Upper lobe of right lung (tissue), 1 donor: ENCODE measurements around the gene ATAD3C. TPM values are rescaled to one million over a fixed set of nuclear protein-coding genes. Genes with fewer than 3 reads are reported as not detected.

Source experiments
- ATAC-seq: fragments of 200-7000 bp; cut with Tn5 transposase; one replicate; pipeline ENCODE4 v1.9.1; 2020; ENCODE audit warnings: mild to moderate bottlenecking, moderate library complexity
- DNase-seq: peaks from one replicate; pipeline ENCODE4 v3.0.0-alpha.2; 2020
- H3K27ac ChIP-seq: fragments of 200-600 bp; one replicate; pipeline ENCODE4 v1.8.0; 2022
- H3K27me3 ChIP-seq: fragments of 200-600 bp; one replicate; pipeline ENCODE4 v1.8.0; 2022; ENCODE audit warnings: mild to moderate bottlenecking
- H3K36me3 ChIP-seq: fragments of 200-600 bp; one replicate; pipeline ENCODE4 v1.8.0; 2022
- H3K4me1 ChIP-seq: fragments of 200-600 bp; one replicate; pipeline ENCODE4 v1.8.0; 2022
- H3K4me3 ChIP-seq: fragments of 200-600 bp; one replicate; pipeline ENCODE4 v1.8.0; 2022; ENCODE audit warnings: mild to moderate bottlenecking
- H3K9me3 ChIP-seq: fragments of 200-600 bp; one replicate; pipeline ENCODE4 v1.8.0; 2022
- intact Hi-C: fragments of 100-400 bp; cut with DNase I; formaldehyde crosslinking; loops from one replicate; pipeline ENCODE4 v1.11.0; 2022
- total RNA-seq: library from RNA; stranded (reverse); fragmentation: NEBNext Ultra II Directional; extraction: Animal tissue kit (Norgen Biotek cat#: 25700); gene quantifications from one replicate; pipeline ENCODE4 v1.2.1, GENCODE V29; 2021
- TF ChIP-seq, protein P1 (sequence below): fragments of 200-600 bp; IDR thresholded peaks from one replicate; pipeline ENCODE4 v1.8.0; 2022; ENCODE audit warnings: antibody characterized with exemption
- donor health status: DM: no; HTN: yes; CAD: no; lungs with severe emphysema.

The ATAD3C gene
- total RNA-seq, 1 donor from 2014 or later: 10.4 TPM

DNA sequence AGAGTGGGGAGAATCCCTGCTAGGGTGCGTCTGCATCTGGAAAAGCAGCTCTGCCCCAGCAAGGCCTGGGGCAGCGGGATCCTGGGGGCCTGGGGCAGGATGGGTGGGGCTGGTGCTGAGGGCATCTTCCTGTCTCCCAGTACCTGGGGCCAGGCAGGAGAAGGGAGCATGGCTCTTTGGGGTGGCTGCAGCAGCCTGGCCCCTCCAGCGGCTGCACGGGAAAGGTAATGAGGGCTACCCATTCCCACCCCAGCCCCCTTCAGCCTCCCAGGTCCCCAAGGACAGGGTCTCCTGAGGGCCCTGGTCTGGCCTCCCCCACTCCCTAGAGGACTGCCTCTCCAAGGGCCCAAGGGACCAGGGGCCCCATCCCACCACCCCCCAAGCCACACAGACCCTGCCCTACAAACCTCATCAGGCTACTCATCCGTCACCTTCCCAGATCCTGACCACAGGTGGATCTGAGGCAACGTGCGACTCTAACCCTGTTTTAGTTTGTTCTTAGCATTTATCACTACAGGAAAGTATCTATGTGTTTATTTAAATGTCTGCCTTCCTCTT is 27.5 kb upstream of the ATAD3C start:
- DNase-seq (no peak), ATAC-seq (no peak)
- intact Hi-C loops: no loop called here
- H3K4me3 ChIP-seq: no peak overlapping the region
- H3K9me3 ChIP-seq: no peaks in the 10 kb centered on the region
- peak overlapping the region; percentile 81 for H3K27ac ChIP-seq
- H3K27me3 ChIP-seq: no peaks in the 10 kb centered on the region
- no peaks in the 10 kb centered on the region for H3K36me3 ChIP-seq
- TF ChIP-seq, protein P1, sequence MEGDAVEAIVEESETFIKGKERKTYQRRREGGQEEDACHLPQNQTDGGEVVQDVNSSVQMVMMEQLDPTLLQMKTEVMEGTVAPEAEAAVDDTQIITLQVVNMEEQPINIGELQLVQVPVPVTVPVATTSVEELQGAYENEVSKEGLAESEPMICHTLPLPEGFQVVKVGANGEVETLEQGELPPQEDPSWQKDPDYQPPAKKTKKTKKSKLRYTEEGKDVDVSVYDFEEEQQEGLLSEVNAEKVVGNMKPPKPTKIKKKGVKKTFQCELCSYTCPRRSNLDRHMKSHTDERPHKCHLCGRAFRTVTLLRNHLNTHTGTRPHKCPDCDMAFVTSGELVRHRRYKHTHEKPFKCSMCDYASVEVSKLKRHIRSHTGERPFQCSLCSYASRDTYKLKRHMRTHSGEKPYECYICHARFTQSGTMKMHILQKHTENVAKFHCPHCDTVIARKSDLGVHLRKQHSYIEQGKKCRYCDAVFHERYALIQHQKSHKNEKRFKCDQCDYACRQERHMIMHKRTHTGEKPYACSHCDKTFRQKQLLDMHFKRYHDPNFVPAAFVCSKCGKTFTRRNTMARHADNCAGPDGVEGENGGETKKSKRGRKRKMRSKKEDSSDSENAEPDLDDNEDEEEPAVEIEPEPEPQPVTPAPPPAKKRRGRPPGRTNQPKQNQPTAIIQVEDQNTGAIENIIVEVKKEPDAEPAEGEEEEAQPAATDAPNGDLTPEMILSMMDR: no peak
- no peaks in the 10 kb centered on the region for H3K4me1 ChIP-seq

DNA sequence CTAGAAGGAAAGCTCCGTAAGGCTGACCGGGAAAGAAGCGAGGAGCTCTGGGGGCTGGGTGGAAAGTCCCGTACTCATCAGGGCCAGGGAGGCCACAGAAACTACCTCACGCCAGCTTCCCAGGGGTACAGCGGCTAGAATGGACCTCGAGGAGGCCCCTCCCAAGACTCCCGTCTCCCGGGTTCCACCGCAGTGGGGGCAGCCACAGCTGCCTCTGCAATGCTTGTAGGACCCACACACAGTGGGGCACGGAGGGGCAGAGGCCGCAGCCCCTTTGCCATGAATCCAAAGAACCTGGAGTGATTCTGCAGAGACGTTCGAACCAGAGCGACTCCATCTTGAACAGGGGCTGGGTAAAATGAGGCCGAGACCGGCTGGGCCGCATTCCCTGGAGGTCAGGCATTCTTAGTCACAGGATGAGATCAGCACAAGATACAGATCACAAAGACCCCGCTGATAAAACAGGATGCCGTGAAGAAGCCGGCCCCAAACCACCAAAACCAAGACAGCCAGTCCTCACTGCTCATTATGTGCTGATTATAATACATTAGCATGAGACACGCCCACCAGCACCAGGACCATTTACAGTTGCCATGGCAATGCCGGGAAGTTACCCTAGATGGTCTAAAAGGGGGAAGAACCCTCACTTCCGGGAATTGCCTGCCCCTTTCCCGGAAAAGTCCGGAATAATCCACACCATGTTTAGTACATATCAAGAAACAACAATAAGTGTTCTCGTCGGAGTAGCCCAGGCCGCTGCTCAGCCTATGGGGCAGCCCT is 26.8 kb upstream of the ATAD3C start:
- intact Hi-C loops: no loop called here
- Histone ChIP-seq H3K9me3 (no peaks in the 10 kb centered on the region), H3K27ac (no peak overlapping the region), H3K4me3 (no peak overlapping the region), H3K36me3 (no peaks in the 10 kb centered on the region), H3K4me1 (no peaks in the 10 kb centered on the region), H3K27me3 (no peaks in the 10 kb centered on the region)
- no peak for DNase-seq
- no peak for ATAC-seq
- TF ChIP-seq, protein P1: no peak

DNA sequence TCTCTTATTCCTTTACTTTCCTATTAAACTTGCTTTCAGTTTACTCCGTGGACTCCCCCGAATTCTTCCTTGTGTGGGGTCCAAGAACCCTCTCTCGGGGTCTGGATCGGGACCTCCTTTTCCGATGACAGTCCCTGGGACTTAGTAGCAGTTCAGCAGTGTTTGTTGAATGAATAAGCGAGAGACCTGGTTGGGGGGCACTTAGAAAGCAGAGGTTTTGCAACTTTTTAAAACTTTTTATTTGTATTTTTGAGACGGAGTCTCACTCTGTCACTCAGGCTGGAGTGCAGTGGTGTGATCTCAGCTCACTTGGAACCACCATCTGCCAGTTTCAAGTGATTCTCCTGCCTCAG is 26.3 kb upstream of the ATAD3C start:
- H3K4me3 ChIP-seq: no peak overlapping the region
- TF ChIP-seq, protein P1: no peak
- H3K36me3 ChIP-seq: no peaks in the 10 kb centered on the region
- no peaks in the 10 kb centered on the region for H3K9me3 ChIP-seq
- no peaks in the 10 kb centered on the region for H3K4me1 ChIP-seq
- no peaks in the 10 kb centered on the region for H3K27me3 ChIP-seq
- no peak for ATAC-seq
- H3K27ac ChIP-seq: no peak overlapping the region
- no peak for DNase-seq
- intact Hi-C loops: no loop called here

DNA sequence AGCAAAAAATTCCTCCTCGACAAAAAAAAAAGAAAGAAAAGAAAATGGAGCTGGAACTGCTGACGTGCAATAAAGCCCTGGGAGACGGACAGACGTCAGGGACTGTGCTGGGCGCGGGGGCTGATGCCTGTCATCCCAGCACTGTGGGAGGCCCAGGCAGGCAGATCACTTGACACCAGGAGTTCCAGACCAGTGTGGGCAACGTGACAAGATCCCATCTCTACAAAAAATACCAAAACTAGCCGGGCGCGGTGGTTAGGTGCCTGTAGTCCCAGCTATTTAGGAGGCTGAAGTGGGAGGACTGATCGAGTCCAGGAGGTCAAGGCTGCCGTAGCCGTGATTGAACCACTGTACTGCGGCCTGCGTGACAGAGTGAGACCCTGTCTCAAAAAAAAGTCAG is 24.8 kb upstream of the ATAD3C start:
- H3K4me1 ChIP-seq: peaks cover 6% of the 10 kb centered on the region
- H3K9me3 ChIP-seq: no peaks in the 10 kb centered on the region
- H3K27me3 ChIP-seq: no peaks in the 10 kb centered on the region
- DNase-seq (no peak), ATAC-seq (no peak)
- no peak overlapping the region for H3K4me3 ChIP-seq
- H3K27ac ChIP-seq: no peak overlapping the region
- TF ChIP-seq, protein P1: no peak
- intact Hi-C loops: no loop called here
- no peaks in the 10 kb centered on the region for H3K36me3 ChIP-seq

DNA sequence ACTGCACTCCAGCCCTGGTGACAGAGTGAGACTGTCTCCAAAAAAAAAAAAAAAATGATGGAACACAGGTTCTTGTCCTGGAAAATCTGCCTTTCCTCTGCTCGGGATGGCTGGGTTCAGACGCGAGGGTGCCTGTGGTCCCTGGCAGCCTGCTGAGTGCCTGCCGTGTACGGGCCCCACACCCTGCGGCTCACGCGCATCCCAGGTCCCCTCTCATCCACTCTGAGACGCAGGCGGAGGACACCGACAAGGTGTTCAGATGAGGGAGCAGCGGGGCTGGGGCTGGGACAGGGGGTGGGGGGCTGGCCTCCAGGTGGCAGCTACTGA is 24.1 kb upstream of the ATAD3C start:
- intact Hi-C loops: no loop called here
- no peak for DNase-seq
- H3K4me1 ChIP-seq: peaks cover 13% of the 10 kb centered on the region
- no peaks in the 10 kb centered on the region for H3K36me3 ChIP-seq
- H3K27me3 ChIP-seq: no peaks in the 10 kb centered on the region
- ATAC-seq: no peak
- H3K9me3 ChIP-seq: no peaks in the 10 kb centered on the region
- H3K27ac ChIP-seq: no peak overlapping the region
- no peak overlapping the region for H3K4me3 ChIP-seq
- TF ChIP-seq, protein P1: no peak
